Central memory CD4-positive, alpha-beta T cell (primary cell): ENCODE data around the gene ZNF248.
"Not testable (repeated sequence)": the region's sequence is repeated elsewhere in the genome, so short reads cannot be mapped to it uniquely, and the experiment has no call there.

Experiments
- DNase-seq: peaks from one replicate; pipeline ENCODE4 v3.0.0; 2022

Gene ZNF248

GRCh38 chr10:37738241-37738640 is 119.2 kb downstream of the ZNF248 start:
- not testable (repeated sequence) for DNase-seq

DNA sequence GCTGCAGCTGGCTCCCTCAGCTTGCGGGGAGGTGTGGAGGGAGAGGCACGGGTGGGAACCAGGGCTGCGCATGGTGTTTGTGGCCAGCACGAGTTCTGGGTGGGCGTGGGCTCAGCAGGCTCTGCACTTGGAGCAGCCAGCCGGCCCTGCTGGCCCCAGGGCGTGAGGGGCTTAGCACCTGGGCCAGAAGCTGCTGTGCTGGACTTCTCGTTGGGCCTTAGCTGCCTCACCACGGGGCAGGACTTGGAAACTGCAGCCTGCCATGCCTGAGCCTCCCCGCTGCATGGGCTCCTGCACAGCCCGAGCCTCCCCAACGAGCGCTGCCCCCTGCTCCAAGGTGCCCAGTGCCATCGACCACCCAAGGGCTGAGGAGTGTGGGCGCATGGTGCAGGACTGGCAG is 120.1 kb downstream of the ZNF248 start:
- DNase-seq = no peak

DNA sequence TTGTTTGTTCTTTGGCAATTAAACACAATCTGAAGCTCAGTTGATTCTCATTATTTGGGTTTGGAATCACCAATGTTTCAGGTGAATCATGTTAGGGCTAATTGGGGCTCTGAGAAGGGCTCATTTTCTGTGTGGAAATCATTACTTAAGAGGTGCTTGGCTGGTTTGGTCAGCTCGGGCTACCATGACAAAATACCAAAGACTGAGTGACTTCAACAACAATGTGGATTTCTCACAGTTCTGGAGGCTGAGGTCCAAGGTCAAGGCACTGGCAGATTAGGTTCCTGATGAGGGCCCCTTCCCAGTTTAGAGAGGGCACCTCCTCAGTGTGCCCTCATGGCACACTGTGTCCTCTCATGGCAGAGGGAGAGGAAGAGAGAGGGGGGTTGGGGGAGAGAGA is 121.3 kb downstream of the ZNF248 start:
- DNase-seq = no peak

- DNase-seq = no peak
Measured at GRCh38 chr10:37734971-37735370, 122.4 kb downstream of the ZNF248 start.
